Measurements from ENCODE around the gene PLXNA4.

PLXNA4 gene

DNA sequence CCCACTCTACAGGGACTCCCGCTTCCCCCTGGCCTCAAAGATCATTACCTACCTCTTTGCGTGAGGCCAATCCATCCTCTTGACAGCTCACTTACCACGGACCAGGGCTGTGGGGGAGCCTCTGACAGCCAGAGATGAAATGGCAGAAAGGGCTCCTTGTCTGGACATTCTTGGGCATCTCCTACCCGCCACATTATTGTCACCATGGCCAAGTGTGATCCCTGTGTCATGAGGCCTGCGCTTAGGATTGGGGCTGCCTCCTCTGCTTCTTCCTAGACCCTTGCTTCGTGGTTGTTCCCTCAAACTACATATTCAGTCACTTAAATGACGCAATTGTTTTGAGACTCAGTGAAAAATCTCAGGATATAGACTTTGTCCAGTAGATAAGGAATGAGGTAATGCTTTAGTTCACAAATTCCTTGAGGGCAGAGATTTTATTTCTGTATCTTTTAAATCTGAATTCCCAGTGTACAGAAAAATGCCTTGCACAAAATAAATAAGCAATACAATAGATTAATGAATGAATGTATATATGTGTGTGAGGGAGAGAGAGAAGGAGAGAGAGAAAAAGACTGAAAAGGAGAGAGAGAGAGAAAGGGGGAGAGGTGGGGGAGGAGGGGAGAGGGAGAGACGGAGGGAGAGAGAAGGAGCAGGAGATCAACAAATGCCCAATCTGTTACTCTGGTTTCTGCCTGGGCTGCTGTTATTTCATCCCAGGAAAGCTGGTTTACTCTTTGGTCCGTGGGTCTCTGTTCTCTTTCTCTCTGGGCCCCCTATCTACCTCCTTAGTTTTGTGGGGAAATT, 159.0 kb downstream of the PLXNA4 start:
- Histone ChIP-seq H3K4me1 (ENCODE audit: control insufficient read depth, insufficient read depth, low read length, unreplicated experiment) (peaks cover 2% of the 10 kb centered on the region), H3K79me2 (ENCODE audit: control insufficient read depth, insufficient read depth, low read length, unreplicated experiment) (no peaks in the 10 kb centered on the region), H3K36me3 (ENCODE audit: insufficient read depth, low read length) (no peaks in the 10 kb centered on the region), H3K27me3 (ENCODE audit: insufficient read depth, low read length) (no peaks in the 10 kb centered on the region), H3K4me3 (ENCODE audit: low read depth, low read length) (no peak overlapping the region), H2AFZ (ENCODE audit: low read length, unreplicated experiment) (no peak overlapping the region), H3K27ac (ENCODE audit: low read depth, low read length) (no peak overlapping the region)

DNA sequence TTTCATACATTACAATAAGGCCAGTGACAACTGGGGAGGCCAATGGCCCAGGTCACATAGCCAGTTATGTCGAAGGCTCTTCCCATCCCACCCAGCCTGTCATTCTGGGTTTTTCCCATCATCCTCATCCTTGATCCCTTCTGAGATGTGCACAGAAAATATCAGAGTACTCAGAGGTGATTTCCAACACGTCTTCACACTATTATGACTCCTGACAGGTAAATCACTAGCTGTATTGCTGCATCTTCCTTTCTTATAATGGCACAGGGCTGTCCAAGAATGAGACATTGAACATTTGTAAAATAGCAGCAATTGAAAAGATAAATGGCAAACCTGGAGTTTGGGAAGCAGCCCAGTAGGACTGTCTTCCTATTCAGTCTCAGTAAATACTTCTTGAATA, 159.9 kb downstream of the PLXNA4 start:
- no peaks in the 10 kb centered on the region for H3K36me3 ChIP-seq (ENCODE audit: insufficient read depth, low read length)
- H3K4me3 ChIP-seq (ENCODE audit: low read depth, low read length) = no peak overlapping the region
- no peak overlapping the region for H2AFZ ChIP-seq (ENCODE audit: low read length, unreplicated experiment)
- no peaks in the 10 kb centered on the region for H3K27me3 ChIP-seq (ENCODE audit: insufficient read depth, low read length)
- no peak overlapping the region for H3K27ac ChIP-seq (ENCODE audit: low read depth, low read length)
- no peaks in the 10 kb centered on the region for H3K4me1 ChIP-seq (ENCODE audit: control insufficient read depth, insufficient read depth, low read length, unreplicated experiment)
- no peaks in the 10 kb centered on the region for H3K79me2 ChIP-seq (ENCODE audit: control insufficient read depth, insufficient read depth, low read length, unreplicated experiment)

DNA sequence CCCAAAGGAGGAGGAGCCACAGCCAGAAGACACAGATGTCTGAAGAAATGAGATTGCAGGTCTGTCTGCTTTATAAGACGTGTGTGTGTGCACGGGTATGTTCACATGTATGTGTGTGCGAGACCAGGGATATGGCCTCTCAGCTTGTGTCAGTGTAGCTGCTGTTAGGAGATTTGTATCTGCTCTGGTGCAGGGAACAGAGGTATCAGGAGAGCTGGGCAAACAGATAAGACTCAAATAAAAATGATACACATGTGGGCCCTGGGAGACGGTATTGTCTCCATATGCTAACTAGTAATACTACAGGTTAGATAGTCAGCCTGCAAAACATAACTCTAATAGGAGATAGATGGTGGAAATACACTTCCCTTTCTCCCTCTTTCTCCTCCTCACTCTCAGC, 161.0 kb downstream of the PLXNA4 start:
- H3K79me2 ChIP-seq (ENCODE audit: control insufficient read depth, insufficient read depth, low read length, unreplicated experiment) = no peaks in the 10 kb centered on the region
- no peak overlapping the region for H2AFZ ChIP-seq (ENCODE audit: low read length, unreplicated experiment)
- H3K36me3 ChIP-seq (ENCODE audit: insufficient read depth, low read length) = no peaks in the 10 kb centered on the region
- H3K4me1 ChIP-seq (ENCODE audit: control insufficient read depth, insufficient read depth, low read length, unreplicated experiment) = no peaks in the 10 kb centered on the region
- H3K27me3 ChIP-seq (ENCODE audit: insufficient read depth, low read length) = no peaks in the 10 kb centered on the region
- H3K4me3 ChIP-seq (ENCODE audit: low read depth, low read length) = no peak overlapping the region
- H3K27ac ChIP-seq (ENCODE audit: low read depth, low read length) = no peak overlapping the region

DNA sequence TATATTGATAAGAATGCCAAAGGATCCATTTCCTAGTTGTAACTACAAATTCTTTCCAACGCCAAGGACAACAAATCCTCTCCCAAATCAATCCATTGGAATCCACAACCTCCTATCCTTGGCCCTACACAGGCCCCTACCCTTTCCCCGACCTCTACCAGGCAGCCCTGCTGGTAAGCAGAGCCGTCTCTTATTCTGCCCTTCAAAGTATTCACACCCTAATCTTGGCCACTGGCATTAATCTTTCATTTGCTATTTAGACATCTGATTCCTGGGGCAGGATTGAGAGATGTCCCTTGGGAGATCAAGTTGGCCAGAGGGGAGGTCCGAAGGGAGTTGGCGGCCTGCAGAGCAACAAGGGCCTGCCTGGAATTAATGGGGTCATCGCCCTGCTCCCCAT, 161.4 kb downstream of the PLXNA4 start:
- no peak overlapping the region for H2AFZ ChIP-seq (ENCODE audit: low read length, unreplicated experiment)
- H3K36me3 ChIP-seq (ENCODE audit: insufficient read depth, low read length) = no peaks in the 10 kb centered on the region
- no peaks in the 10 kb centered on the region for H3K4me1 ChIP-seq (ENCODE audit: control insufficient read depth, insufficient read depth, low read length, unreplicated experiment)
- H3K79me2 ChIP-seq (ENCODE audit: control insufficient read depth, insufficient read depth, low read length, unreplicated experiment) = no peaks in the 10 kb centered on the region
- H3K4me3 ChIP-seq (ENCODE audit: low read depth, low read length) = no peak overlapping the region
- H3K27me3 ChIP-seq (ENCODE audit: insufficient read depth, low read length) = no peaks in the 10 kb centered on the region
- H3K27ac ChIP-seq (ENCODE audit: low read depth, low read length) = no peak overlapping the region

DNA sequence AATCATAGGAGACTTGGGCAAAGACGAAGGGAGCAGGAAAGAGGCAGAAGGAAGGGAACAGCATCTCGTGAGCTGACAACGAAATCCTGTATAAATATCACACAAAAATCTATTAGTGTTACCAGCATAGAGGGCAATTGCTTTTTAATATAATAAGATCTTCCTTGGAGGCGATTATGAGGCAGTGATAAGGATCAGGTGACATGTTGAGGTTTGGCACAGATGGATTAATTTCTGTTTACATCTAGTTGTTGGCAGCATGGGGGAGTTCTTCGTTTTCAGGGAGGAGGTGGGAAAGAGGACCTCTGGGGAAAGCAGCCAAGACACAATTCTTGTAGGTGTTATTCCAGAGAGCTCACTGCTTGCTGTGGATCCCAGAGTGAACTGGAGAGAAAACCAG, 163.8 kb downstream of the PLXNA4 start:
- Histone ChIP-seq H2AFZ (ENCODE audit: low read length, unreplicated experiment) (no peak overlapping the region), H3K36me3 (ENCODE audit: insufficient read depth, low read length) (no peaks in the 10 kb centered on the region), H3K27me3 (ENCODE audit: insufficient read depth, low read length) (no peaks in the 10 kb centered on the region), H3K79me2 (ENCODE audit: control insufficient read depth, insufficient read depth, low read length, unreplicated experiment) (no peaks in the 10 kb centered on the region), H3K27ac (ENCODE audit: low read depth, low read length) (no peak overlapping the region), H3K4me1 (ENCODE audit: control insufficient read depth, insufficient read depth, low read length, unreplicated experiment) (peaks cover 4% of the 10 kb centered on the region), H3K4me3 (ENCODE audit: low read depth, low read length) (no peak overlapping the region)

DNA sequence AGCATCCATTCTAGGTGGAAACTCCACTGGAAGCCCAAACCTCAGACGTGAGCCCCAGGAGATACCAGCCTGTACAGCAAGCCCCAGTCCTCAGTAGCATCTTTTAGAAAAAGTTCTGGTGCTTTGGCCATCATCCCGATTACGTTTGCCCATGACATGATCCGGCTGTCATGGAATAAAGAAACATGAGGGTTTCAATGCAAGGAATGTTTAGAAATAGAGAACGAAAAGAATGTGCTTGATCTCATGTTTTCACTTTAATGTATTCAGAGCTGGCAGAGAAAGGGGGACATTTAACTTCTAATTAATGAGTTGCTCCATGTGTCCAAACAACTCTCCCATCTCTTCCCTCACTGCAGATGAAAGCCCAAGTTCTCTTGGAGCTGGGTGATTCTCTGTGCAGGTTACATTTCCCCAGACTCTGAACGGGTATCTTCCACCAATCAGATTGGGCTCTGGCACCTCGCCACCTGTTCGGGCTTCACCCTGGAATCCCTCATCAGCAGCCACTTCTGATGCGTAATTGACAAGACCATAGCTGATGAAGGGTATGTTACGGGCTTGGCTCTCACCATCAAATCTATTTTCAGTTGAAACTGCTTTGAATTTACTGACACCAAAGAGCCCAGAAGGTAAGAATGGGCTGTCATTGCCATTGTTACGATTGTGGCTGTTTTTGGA, 165.3 kb downstream of the PLXNA4 start:
- peaks cover 5% of the 10 kb centered on the region for H3K4me1 ChIP-seq (ENCODE audit: control insufficient read depth, insufficient read depth, low read length, unreplicated experiment)
- no peaks in the 10 kb centered on the region for H3K36me3 ChIP-seq (ENCODE audit: insufficient read depth, low read length)
- no peak overlapping the region for H2AFZ ChIP-seq (ENCODE audit: low read length, unreplicated experiment)
- no peaks in the 10 kb centered on the region for H3K79me2 ChIP-seq (ENCODE audit: control insufficient read depth, insufficient read depth, low read length, unreplicated experiment)
- no peak overlapping the region for H3K4me3 ChIP-seq (ENCODE audit: low read depth, low read length)
- H3K27me3 ChIP-seq (ENCODE audit: insufficient read depth, low read length) = no peaks in the 10 kb centered on the region
- no peak overlapping the region for H3K27ac ChIP-seq (ENCODE audit: low read depth, low read length)

DNA sequence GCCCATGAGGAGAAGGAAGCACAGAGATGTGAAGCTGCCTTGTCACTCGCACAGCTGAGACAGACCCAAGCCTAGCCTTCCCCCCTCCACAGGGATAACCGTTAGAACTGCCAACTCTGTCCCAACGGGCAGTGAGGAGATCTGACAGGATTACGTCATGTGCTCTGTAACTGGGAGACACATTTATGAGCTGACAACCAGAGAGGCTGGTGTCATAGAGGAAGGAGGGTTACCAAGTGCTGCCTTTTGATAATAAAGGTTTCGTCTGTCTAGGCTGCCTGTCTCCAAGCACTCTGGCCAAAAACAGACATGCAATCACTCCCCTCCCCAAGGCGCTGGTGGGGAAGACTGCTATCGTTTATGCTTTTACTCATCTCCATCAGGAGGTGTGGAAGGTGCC, 165.9 kb downstream of the PLXNA4 start:
- Histone ChIP-seq H2AFZ (ENCODE audit: low read length, unreplicated experiment) (no peak overlapping the region), H3K36me3 (ENCODE audit: insufficient read depth, low read length) (no peaks in the 10 kb centered on the region), H3K4me1 (ENCODE audit: control insufficient read depth, insufficient read depth, low read length, unreplicated experiment) (peaks cover 5% of the 10 kb centered on the region), H3K27me3 (ENCODE audit: insufficient read depth, low read length) (no peaks in the 10 kb centered on the region), H3K79me2 (ENCODE audit: control insufficient read depth, insufficient read depth, low read length, unreplicated experiment) (no peaks in the 10 kb centered on the region), H3K4me3 (ENCODE audit: low read depth, low read length) (no peak overlapping the region), H3K27ac (ENCODE audit: low read depth, low read length) (no peak overlapping the region)

DNA sequence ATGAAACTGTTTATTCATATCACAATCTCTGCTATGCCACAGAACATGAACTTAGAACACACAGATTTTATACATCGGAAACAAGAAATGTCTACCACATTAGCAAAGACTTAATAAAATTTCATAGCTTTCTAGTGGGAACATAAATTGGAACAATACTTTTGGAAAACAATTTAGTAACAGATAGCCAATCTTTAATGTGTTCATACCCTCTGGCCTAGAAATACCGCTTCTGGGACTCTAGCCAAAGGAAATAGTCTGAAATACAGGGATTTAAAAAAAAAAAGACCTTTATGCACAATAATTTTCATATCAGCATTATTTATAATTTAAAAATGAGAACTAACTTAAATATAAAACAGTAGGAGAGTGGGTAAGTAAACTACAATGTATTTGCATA, 168.5 kb downstream of the PLXNA4 start:
- Histone ChIP-seq H2AFZ (ENCODE audit: low read length, unreplicated experiment) (no peak overlapping the region), H3K4me3 (ENCODE audit: low read depth, low read length) (no peak overlapping the region), H3K36me3 (ENCODE audit: insufficient read depth, low read length) (no peaks in the 10 kb centered on the region), H3K79me2 (ENCODE audit: control insufficient read depth, insufficient read depth, low read length, unreplicated experiment) (no peaks in the 10 kb centered on the region), H3K4me1 (ENCODE audit: control insufficient read depth, insufficient read depth, low read length, unreplicated experiment) (peaks cover 5% of the 10 kb centered on the region), H3K27ac (ENCODE audit: low read depth, low read length) (no peak overlapping the region), H3K27me3 (ENCODE audit: insufficient read depth, low read length) (no peaks in the 10 kb centered on the region)

DNA sequence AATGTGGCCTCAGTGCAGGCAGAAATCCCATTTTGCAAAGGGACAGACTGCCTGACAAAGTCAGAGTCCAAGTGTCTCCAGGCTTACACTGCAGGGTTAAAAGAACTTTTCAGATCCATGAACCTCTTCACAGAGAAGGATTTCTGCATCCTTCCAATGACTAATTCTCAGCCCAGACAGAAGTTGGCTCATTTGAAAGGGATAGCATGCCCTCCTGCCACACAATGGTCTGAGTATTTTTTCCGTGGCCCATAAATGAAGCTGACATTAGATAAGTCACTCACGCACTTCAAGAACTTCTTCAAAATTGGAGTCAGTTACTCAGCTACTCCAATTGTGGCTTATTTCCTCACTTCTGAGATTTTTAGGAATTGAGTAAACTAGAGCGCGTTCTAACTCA, 170.2 kb downstream of the PLXNA4 start:
- Histone ChIP-seq H3K79me2 (ENCODE audit: control insufficient read depth, insufficient read depth, low read length, unreplicated experiment) (no peaks in the 10 kb centered on the region), H3K27me3 (ENCODE audit: insufficient read depth, low read length) (no peaks in the 10 kb centered on the region), H3K4me1 (ENCODE audit: control insufficient read depth, insufficient read depth, low read length, unreplicated experiment) (peaks cover 5% of the 10 kb centered on the region), H2AFZ (ENCODE audit: low read length, unreplicated experiment) (no peak overlapping the region), H3K4me3 (ENCODE audit: low read depth, low read length) (no peak overlapping the region), H3K27ac (ENCODE audit: low read depth, low read length) (no peak overlapping the region), H3K36me3 (ENCODE audit: insufficient read depth, low read length) (no peaks in the 10 kb centered on the region)

DNA sequence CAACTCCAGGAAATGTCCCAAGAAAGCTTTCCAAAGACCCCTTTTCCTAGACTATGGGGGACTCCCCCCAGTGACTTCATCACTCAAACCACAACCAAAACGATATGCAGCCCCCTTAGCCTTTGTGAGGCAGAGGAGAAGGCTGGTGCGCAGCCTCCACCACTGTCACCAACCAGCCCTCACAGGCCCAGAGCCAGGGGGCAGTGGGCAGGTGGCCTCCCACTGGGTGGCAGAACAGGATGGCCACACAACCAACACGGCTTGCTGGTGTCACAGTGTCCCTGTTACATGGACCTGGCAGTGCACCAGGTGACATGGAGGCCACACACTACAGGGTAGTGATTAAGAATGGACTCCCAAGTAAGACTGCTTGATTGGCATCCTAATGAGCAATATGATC, 172.0 kb downstream of the PLXNA4 start:
- Histone ChIP-seq H2AFZ (ENCODE audit: low read length, unreplicated experiment) (no peak overlapping the region), H3K27me3 (ENCODE audit: insufficient read depth, low read length) (no peaks in the 10 kb centered on the region)

DNA sequence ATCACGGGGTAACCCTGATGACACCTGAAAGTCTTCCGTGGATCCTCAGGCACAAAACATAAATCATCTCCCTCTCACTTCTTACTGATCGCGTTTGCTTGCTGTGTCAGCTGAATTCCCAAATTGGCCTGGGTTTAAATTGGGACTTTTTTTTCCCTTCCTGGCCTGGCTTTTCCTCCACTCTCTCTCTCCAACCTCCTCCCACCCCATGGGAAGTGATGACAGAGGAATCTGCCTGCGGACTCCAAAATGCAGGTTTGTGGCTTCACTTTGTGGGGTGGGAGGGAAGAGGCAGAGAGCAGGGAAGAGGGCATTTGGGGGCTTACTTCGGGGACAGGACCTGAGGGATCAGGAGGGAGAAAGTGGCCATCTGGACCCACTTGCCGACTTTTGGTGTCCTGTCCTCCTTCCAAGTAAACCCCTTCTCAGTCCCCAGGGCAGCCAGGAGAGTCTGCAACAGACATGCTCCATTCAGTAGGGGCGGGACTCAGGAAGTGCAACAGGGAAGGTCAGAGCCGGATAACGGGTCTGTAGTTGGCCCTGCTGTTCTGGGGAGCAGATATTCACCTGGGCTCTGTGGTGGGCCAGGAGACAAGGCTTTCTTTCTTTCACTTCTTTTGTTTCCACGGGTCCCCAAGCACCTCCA, 172.7 kb downstream of the PLXNA4 start:
- no peak overlapping the region for H3K27ac ChIP-seq (ENCODE audit: low read depth, low read length)
- no peaks in the 10 kb centered on the region for H3K36me3 ChIP-seq (ENCODE audit: insufficient read depth, low read length)
- peaks cover 5% of the 10 kb centered on the region for H3K4me1 ChIP-seq (ENCODE audit: control insufficient read depth, insufficient read depth, low read length, unreplicated experiment)
- H2AFZ ChIP-seq (ENCODE audit: low read length, unreplicated experiment) = no peak overlapping the region
- H3K4me3 ChIP-seq (ENCODE audit: low read depth, low read length) = no peak overlapping the region
- no peaks in the 10 kb centered on the region for H3K27me3 ChIP-seq (ENCODE audit: insufficient read depth, low read length)
- H3K79me2 ChIP-seq (ENCODE audit: control insufficient read depth, insufficient read depth, low read length, unreplicated experiment) = no peaks in the 10 kb centered on the region

More for the DNA sequence above, 172.0 kb downstream of the PLXNA4 start:
- Histone ChIP-seq H3K27ac (ENCODE audit: low read depth, low read length) (no peak overlapping the region), H3K79me2 (ENCODE audit: control insufficient read depth, insufficient read depth, low read length, unreplicated experiment) (no peaks in the 10 kb centered on the region), H3K36me3 (ENCODE audit: insufficient read depth, low read length) (no peaks in the 10 kb centered on the region), H3K4me3 (ENCODE audit: low read depth, low read length) (no peak overlapping the region), H3K4me1 (ENCODE audit: control insufficient read depth, insufficient read depth, low read length, unreplicated experiment) (peaks cover 5% of the 10 kb centered on the region)
